Stimulated activated CD8-positive, alpha-beta memory T cell treated with anti-CD3 and anti-CD28 coated beads, Interleukin-15, amount 100 ng/mL, for 24 hours (primary cell): ENCODE data around the gene CCDC17.

Experiments used
- DNase-seq: peaks from one replicate; pipeline ENCODE4 v3.0.0-alpha.2; 2020; ENCODE audit warnings: low read depth

CCDC17 gene

DNA sequence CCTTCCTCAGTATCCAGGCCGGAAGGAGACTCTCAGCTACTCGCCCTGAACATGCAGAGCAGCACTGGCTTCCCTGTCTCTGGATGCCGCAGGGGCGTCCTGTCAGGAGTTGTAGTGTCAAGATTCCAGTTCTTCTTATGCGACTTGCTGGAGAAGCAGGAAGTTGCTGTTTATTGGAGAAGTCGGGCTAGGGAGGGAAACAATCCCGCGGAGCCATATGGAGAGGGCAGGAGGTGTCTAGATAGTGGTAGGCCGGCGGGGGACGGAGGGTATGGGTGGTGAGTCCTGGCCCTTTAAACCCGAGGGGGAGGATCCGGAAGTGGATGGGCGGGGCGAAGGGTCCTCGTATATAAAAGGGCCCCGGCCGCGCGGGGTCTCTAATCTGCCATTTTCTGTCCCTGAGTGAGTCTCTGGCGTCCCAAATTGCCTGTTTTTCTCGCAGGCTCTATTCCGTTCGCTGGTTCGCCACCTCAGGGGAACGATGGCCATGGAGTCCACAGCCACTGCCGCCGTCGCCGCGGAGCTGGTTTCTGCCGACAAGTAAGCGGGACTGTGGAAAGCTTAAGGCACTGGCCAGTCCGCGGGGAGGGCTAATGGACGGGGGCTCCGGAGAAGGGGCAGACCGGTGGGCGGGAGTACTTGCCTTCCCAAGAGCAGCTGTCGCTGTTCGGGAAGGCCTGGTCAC is 40.0 kb downstream of the CCDC17 start, which contains the start of gene NASP:
NASP (plus strand) TSS at position 376 of the 685 bp plus-strand sequence; CDS start at position 482, 106 bp downstream.
- peak; percentile 89 for DNase-seq

DNA sequence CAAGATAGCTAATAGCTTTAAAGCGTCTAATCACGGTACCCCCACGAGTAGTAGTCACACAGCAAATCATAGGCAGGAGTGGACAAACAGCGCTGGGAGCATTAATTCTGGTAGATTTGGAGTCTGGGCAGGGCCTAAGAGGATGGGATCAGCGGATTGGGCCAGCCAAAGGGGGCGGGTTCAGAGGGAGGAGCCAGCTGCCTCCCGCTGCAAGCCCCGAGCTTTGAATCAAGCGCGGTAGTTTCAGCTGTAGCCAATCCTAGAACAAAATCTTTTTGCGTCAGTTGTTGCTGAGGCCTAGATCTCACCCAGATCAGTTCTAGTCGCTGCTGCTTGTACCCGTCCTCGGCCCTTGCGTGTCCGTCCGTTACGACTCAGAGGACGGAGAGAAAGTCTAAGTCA is 40.6 kb downstream of the CCDC17 start:
- peak; percentile 66 for DNase-seq

DNA sequence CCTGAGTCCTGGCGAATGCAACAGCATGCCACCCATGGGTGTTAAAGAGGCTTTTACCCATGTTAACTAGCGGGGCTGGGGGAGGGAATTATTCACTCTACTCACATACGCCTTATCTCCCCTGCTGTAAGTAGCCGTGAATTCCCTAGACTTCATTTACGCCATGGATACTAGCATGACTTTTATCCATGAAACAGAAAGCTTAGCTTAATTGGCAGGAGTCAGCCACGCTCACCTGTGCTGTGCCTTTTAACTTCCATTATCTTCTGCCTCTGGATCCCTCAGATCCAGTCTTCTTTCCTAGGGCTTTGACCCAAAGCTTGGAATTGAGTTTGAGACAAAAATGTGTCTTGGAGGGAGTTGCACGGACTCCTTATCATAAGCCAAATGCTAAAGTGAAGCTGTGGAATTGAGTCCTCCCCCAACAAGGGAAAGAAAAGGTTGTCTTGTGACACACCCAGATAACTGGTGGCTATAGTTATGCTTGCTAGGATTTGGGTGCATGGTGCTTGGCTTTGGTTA is 49.7 kb downstream of the CCDC17 start:
- DNase-seq, result no peak

DNA sequence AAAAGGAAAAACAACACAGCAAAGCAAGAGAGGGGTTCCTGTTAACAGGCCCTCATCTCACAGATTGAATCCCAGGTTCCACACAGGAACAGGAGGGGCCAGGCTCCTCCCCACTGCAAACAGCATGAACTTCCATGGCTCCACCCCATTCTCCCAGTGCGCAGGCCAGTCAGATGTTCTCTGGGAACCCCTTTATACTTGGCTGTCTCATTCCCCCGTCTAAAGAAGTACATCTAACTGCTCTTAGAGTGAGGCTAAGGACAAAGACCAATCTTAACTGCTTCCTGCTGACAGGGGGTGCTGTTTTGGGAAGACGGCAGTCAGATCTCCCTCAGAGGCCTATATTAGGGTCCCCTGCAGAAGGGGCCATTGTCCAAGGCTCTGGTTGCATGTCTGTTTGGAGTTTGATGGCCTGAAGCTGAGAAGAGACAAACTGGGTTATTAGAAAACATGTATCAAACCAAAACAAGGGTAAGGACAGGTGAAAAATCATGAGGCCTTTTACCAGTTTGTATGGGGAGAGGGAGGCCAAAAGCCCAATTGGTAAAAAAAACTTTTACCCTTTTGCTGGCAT is 50.5 kb downstream of the CCDC17 start:
- DNase-seq, result no peak

DNA sequence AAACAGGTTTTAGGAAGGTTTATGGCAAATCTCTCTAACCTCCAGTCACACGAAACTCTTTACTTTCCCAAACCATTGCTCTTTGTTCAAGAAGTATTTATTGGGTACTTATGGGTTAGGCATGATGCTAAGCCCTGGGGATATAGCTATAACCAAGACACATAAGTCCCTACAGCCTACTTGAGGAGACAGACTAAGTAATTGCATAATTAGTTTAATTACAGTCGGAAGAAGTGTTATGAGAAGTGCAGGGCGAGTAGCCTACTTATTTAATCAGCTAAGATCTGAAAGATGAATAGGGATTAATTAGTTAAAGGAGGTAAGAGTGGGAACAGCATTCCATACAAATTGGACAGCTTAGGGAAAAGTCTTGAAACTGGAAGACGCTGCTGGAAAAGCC is 53.2 kb downstream of the CCDC17 start:
- DNase-seq, result no peak
